ENCODE data around the gene TRABD2B. TPM values are rescaled to one million over a fixed set of nuclear protein-coding genes. Genes with fewer than 3 reads are reported as not detected.

TRABD2B gene
- total RNA-seq, 2 experiments from 2014 or later, result not detected

- CTCF ChIA-PET, result no interaction called here
- Mint-ChIP-seq H3K27me3 (ENCODE audit: low read depth) (no peaks in the 10 kb centered on the region), H3K36me3 (ENCODE audit: low read depth) (no peaks in the 10 kb centered on the region), H3K27ac (no peak overlapping the region), H3K9me3 (ENCODE audit: insufficient read depth) (no peaks in the 10 kb centered on the region), H3K4me1 (ENCODE audit: low read depth) (no peaks in the 10 kb centered on the region), H3K4me3 (no peak overlapping the region)
- POLR2A ChIA-PET, result no interaction called here
- no peak for ATAC-seq
- DNase-seq, result no peak
Observed at GRCh38 chr1:47780469-47780995, 216.7 kb downstream of the TRABD2B start.

- ChIA-PET POLR2A (no interaction called here), CTCF (no interaction called here)
- DNase-seq (no peak), ATAC-seq (no peak)
- no peak overlapping the region for H3K27ac Mint-ChIP-seq
- H3K4me1 Mint-ChIP-seq (ENCODE audit: low read depth), result no peaks in the 10 kb centered on the region
- no peak overlapping the region for H3K4me3 Mint-ChIP-seq
- H3K36me3 Mint-ChIP-seq (ENCODE audit: low read depth), result no peaks in the 10 kb centered on the region
- H3K9me3 Mint-ChIP-seq (ENCODE audit: insufficient read depth), result no peaks in the 10 kb centered on the region
- no peaks in the 10 kb centered on the region for H3K27me3 Mint-ChIP-seq (ENCODE audit: low read depth)
Observed at GRCh38 chr1:47779613-47780012, 217.6 kb downstream of the TRABD2B start.

- no peak for DNase-seq
- Mint-ChIP-seq H3K27me3 (ENCODE audit: low read depth) (no peaks in the 10 kb centered on the region), H3K36me3 (ENCODE audit: low read depth) (no peaks in the 10 kb centered on the region), H3K4me1 (ENCODE audit: low read depth) (no peaks in the 10 kb centered on the region), H3K4me3 (no peak overlapping the region), H3K27ac (no peak overlapping the region), H3K9me3 (ENCODE audit: insufficient read depth) (no peaks in the 10 kb centered on the region)
- POLR2A ChIA-PET, result no interaction called here
- no peak for ATAC-seq
- CTCF ChIA-PET, result no interaction called here
Observed at GRCh38 chr1:47778280-47778679, 218.9 kb downstream of the TRABD2B start.

- ATAC-seq, result no peak
- Mint-ChIP-seq H3K27me3 (ENCODE audit: low read depth) (no peaks in the 10 kb centered on the region), H3K9me3 (ENCODE audit: insufficient read depth) (no peaks in the 10 kb centered on the region), H3K36me3 (ENCODE audit: low read depth) (no peaks in the 10 kb centered on the region), H3K27ac (no peak overlapping the region), H3K4me3 (no peak overlapping the region), H3K4me1 (ENCODE audit: low read depth) (no peaks in the 10 kb centered on the region)
- CTCF ChIA-PET, result no interaction called here
- no peak for DNase-seq
- POLR2A ChIA-PET, result no interaction called here
Observed at GRCh38 chr1:47777322-47777721, 219.9 kb downstream of the TRABD2B start.

- no peak for ATAC-seq
- CTCF ChIA-PET, result no interaction called here
- no peak overlapping the region for H3K27ac Mint-ChIP-seq
- no peak overlapping the region for H3K4me3 Mint-ChIP-seq
- H3K9me3 Mint-ChIP-seq (ENCODE audit: insufficient read depth), result no peaks in the 10 kb centered on the region
- POLR2A ChIA-PET, result interaction anchor here (0.5 kb wide), 1 partner anchor 101 kb away, joined by 3 read pairs; no protein-coding TSS in a partner anchor
- no peaks in the 10 kb centered on the region for H3K27me3 Mint-ChIP-seq (ENCODE audit: low read depth)
- DNase-seq, result no peak
- H3K36me3 Mint-ChIP-seq (ENCODE audit: low read depth), result no peaks in the 10 kb centered on the region
- H3K4me1 Mint-ChIP-seq (ENCODE audit: low read depth), result no peaks in the 10 kb centered on the region
Observed at GRCh38 chr1:47776667-47777131, 220.5 kb downstream of the TRABD2B start.

- Mint-ChIP-seq H3K27me3 (ENCODE audit: low read depth) (no peaks in the 10 kb centered on the region), H3K4me3 (no peak overlapping the region), H3K27ac (no peak overlapping the region), H3K36me3 (ENCODE audit: low read depth) (no peaks in the 10 kb centered on the region), H3K9me3 (ENCODE audit: insufficient read depth) (no peaks in the 10 kb centered on the region), H3K4me1 (ENCODE audit: low read depth) (no peaks in the 10 kb centered on the region)
- ChIA-PET POLR2A (no interaction called here), CTCF (no interaction called here)
- DNase-seq (no peak), ATAC-seq (no peak)
Observed at GRCh38 chr1:47774986-47775834, 222.0 kb downstream of the TRABD2B start.

GRCh38 chr1:47772960-47773682 is 224.1 kb downstream of the TRABD2B start:
- Mint-ChIP-seq H3K36me3 (ENCODE audit: low read depth) (no peaks in the 10 kb centered on the region), H3K27ac (no peak overlapping the region), H3K9me3 (ENCODE audit: insufficient read depth) (no peaks in the 10 kb centered on the region), H3K4me3 (no peak overlapping the region), H3K27me3 (ENCODE audit: low read depth) (no peaks in the 10 kb centered on the region), H3K4me1 (ENCODE audit: low read depth) (no peaks in the 10 kb centered on the region)
- CTCF ChIA-PET, result no interaction called here
- POLR2A ChIA-PET, result no interaction called here
- no peak for ATAC-seq
- DNase-seq, result no peak

GRCh38 chr1:47772281-47772680 is 224.9 kb downstream of the TRABD2B start:
- no peak for DNase-seq
- ATAC-seq, result no peak
- CTCF ChIA-PET, result no interaction called here
- Mint-ChIP-seq H3K36me3 (ENCODE audit: low read depth) (no peaks in the 10 kb centered on the region), H3K4me3 (no peak overlapping the region), H3K27ac (no peak overlapping the region), H3K9me3 (ENCODE audit: insufficient read depth) (no peaks in the 10 kb centered on the region), H3K4me1 (ENCODE audit: low read depth) (no peaks in the 10 kb centered on the region), H3K27me3 (ENCODE audit: low read depth) (no peaks in the 10 kb centered on the region)
- POLR2A ChIA-PET, result no interaction called here

- Mint-ChIP-seq H3K4me1 (ENCODE audit: low read depth) (no peaks in the 10 kb centered on the region), H3K27me3 (ENCODE audit: low read depth) (no peaks in the 10 kb centered on the region), H3K9me3 (ENCODE audit: insufficient read depth) (no peaks in the 10 kb centered on the region), H3K4me3 (no peak overlapping the region), H3K27ac (no peak overlapping the region), H3K36me3 (ENCODE audit: low read depth) (no peaks in the 10 kb centered on the region)
- DNase-seq, result no peak
- ChIA-PET POLR2A (no interaction called here), CTCF (no interaction called here)
- ATAC-seq, result no peak
Observed at GRCh38 chr1:47771751-47772150, 225.4 kb downstream of the TRABD2B start.

- H3K36me3 Mint-ChIP-seq (ENCODE audit: low read depth), result no peaks in the 10 kb centered on the region
- no peak overlapping the region for H3K4me3 Mint-ChIP-seq
- H3K27me3 Mint-ChIP-seq (ENCODE audit: low read depth), result no peaks in the 10 kb centered on the region
- H3K9me3 Mint-ChIP-seq (ENCODE audit: insufficient read depth), result no peaks in the 10 kb centered on the region
- no peak overlapping the region for H3K27ac Mint-ChIP-seq
- H3K4me1 Mint-ChIP-seq (ENCODE audit: low read depth), result no peaks in the 10 kb centered on the region
- ChIA-PET CTCF (no interaction called here), POLR2A (no interaction called here)
- ATAC-seq (no peak), DNase-seq (no peak)
Observed at GRCh38 chr1:47769983-47770382, 227.2 kb downstream of the TRABD2B start.

- DNase-seq (no peak), ATAC-seq (no peak)
- no peaks in the 10 kb centered on the region for H3K9me3 Mint-ChIP-seq (ENCODE audit: insufficient read depth)
- no peaks in the 10 kb centered on the region for H3K4me1 Mint-ChIP-seq (ENCODE audit: low read depth)
- POLR2A ChIA-PET, result no interaction called here
- H3K27me3 Mint-ChIP-seq (ENCODE audit: low read depth), result no peaks in the 10 kb centered on the region
- CTCF ChIA-PET, result no interaction called here
- no peak overlapping the region for H3K27ac Mint-ChIP-seq
- no peak overlapping the region for H3K4me3 Mint-ChIP-seq
- H3K36me3 Mint-ChIP-seq (ENCODE audit: low read depth), result no peaks in the 10 kb centered on the region
Observed at GRCh38 chr1:47769295-47769694, 227.9 kb downstream of the TRABD2B start.

GRCh38 chr1:47767741-47768100 is 229.5 kb downstream of the TRABD2B start:
- no peak for DNase-seq
- Mint-ChIP-seq H3K4me3 (no peak overlapping the region), H3K9me3 (ENCODE audit: insufficient read depth) (no peaks in the 10 kb centered on the region), H3K27ac (no peak overlapping the region), H3K4me1 (ENCODE audit: low read depth) (no peaks in the 10 kb centered on the region), H3K27me3 (ENCODE audit: low read depth) (no peaks in the 10 kb centered on the region), H3K36me3 (ENCODE audit: low read depth) (no peaks in the 10 kb centered on the region)
- ATAC-seq, result no peak
- CTCF ChIA-PET, result no interaction called here
- POLR2A ChIA-PET, result no interaction called here
